ENCODE data around the gene RIPOR1. TPM values are rescaled to one million over a fixed set of nuclear protein-coding genes. Genes with fewer than 3 reads are reported as not detected.
"Not testable (repeated sequence)": the region's sequence is repeated elsewhere in the genome, so short reads cannot be mapped to it uniquely, and the experiment has no call there.

Gene RIPOR1
- total RNA-seq, 4 donors from 2014 or later: 63.1 to 108 (median 68.4) TPM

DNA sequence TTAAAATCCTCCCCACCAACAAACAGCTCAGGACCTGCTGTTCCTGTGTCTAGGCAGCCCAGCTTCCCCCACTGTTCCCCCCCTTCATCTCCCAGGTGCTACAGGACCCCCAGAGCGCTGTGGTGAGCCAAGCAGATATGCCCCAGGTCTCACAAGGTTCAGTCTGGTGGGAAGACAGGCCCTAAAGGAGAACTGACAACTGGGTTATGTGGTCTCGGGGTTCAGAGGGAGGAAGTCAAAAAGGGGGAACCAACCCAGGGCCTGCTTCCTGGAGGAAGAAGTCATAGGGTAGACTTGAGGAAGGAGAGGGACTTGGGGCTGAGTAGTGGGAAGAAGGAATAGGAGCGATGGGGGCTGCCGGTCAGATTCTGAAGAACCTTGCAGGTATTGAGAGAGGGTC is 2.6 kb downstream of the RIPOR1 start:
- H3K4me1 ChIP-seq: peaks cover 50 to 67% (median 57%) of the 10 kb centered on the region in 4 donors
- no peak for DNase-seq (ENCODE audit: extremely low spot score)
- TF ChIP-seq, protein P1, sequence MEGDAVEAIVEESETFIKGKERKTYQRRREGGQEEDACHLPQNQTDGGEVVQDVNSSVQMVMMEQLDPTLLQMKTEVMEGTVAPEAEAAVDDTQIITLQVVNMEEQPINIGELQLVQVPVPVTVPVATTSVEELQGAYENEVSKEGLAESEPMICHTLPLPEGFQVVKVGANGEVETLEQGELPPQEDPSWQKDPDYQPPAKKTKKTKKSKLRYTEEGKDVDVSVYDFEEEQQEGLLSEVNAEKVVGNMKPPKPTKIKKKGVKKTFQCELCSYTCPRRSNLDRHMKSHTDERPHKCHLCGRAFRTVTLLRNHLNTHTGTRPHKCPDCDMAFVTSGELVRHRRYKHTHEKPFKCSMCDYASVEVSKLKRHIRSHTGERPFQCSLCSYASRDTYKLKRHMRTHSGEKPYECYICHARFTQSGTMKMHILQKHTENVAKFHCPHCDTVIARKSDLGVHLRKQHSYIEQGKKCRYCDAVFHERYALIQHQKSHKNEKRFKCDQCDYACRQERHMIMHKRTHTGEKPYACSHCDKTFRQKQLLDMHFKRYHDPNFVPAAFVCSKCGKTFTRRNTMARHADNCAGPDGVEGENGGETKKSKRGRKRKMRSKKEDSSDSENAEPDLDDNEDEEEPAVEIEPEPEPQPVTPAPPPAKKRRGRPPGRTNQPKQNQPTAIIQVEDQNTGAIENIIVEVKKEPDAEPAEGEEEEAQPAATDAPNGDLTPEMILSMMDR (IDR thresholded peaks at IDR 0.05): no peak
- TF ChIP-seq POLR2AphosphoS5 (IDR thresholded peaks at IDR 0.05) (no peak), EP300 (IDR thresholded peaks at IDR 0.05) (no peak), POLR2A (IDR thresholded peaks at IDR 0.05; ENCODE audit: low read depth) (no peak)
- H3K4me3 ChIP-seq: peak overlapping the region in 2 of 4 donors; percentile 87 to 95
- intact Hi-C loops (cut with DNase I): no loop called here
- no peaks in the 10 kb centered on the region for H3K9me3 ChIP-seq
- no peaks in the 10 kb centered on the region for H3K36me3 ChIP-seq
- no peaks in the 10 kb centered on the region for H3K27me3 ChIP-seq
- 87% methylated on average over 4 of the region's 4 CpGs for WGBS
- H3K27ac ChIP-seq (replicated peaks in 1 of 4): peak overlapping the region; percentile 86 to 95 (median 93)

DNA sequence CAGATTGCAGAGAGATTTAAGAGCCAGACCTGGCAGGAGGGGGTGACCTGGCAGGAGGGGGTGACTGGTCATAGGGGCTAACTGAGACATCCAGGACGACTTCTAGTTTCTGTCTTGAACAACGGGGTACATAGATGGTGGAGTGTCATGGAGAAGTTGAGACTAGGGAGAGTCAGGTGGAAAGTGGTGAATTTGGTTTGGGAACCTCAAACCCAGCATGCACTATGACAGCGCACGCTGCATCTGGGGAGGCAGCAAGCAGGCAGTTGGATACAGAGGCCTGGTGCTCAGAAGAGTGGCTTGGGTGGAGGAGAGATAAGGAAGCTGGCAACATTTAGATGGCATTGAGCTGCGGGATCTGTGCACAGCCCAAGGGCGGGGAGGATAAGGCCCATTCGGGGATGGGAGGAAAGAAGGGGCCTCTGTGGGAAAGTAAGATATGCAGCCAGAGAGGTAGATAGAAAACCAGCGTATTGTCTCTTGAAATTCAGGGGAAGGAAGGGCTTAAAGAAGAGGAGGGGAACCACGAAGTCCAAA is 4.5 kb downstream of the RIPOR1 start:
- no peak for TF ChIP-seq POLR2A (IDR thresholded peaks at IDR 0.05; ENCODE audit: low read depth)
- no peak for TF ChIP-seq EP300 (IDR thresholded peaks at IDR 0.05)
- intact Hi-C loops (cut with DNase I): no loop called here
- Histone ChIP-seq H3K36me3 (no peaks in the 10 kb centered on the region), H3K9me3 (no peaks in the 10 kb centered on the region), H3K27ac (replicated peaks in 1 of 4) (no peak overlapping the region), H3K4me1 (peaks cover 62 to 79% (median 70%) of the 10 kb centered on the region in 4 donors), H3K27me3 (no peaks in the 10 kb centered on the region), H3K4me3 (no peak overlapping the region)
- no peak for DNase-seq (ENCODE audit: extremely low spot score)
- 82% methylated on average over 9 of the region's 9 CpGs for WGBS

DNA sequence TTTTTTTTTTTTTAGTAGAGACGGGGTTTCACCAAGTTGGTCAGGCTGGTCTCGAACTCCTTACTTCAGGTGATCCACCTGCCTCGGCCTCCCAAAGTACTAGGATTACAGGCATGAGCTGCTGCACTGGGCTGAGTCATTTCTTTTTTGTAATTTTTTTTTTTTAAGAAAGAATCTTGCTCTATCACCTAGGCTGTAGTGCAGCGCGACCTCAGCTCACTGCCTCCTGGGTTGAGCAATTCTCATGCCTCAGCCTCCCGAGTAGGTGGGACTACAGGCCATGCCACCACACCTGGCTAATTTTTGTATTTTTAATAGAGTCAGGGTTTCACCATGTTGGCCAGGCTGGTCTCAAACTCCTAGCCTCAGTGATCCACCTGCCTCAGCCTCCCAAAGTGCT is 5.4 kb downstream of the RIPOR1 start:
- H3K36me3 ChIP-seq; H3K9me3 ChIP-seq; DNase-seq (ENCODE audit: extremely low spot score); intact Hi-C loops (cut with DNase I); H3K4me3 ChIP-seq; H3K27me3 ChIP-seq; H3K27ac ChIP-seq (replicated peaks in 1 of 4): not testable (repeated sequence)
- 88% methylated on average over 6 of the region's 6 CpGs for WGBS
- H3K4me1 ChIP-seq: peaks cover 67 to 84% (median 75%) of the 10 kb centered on the region in 4 donors

DNA sequence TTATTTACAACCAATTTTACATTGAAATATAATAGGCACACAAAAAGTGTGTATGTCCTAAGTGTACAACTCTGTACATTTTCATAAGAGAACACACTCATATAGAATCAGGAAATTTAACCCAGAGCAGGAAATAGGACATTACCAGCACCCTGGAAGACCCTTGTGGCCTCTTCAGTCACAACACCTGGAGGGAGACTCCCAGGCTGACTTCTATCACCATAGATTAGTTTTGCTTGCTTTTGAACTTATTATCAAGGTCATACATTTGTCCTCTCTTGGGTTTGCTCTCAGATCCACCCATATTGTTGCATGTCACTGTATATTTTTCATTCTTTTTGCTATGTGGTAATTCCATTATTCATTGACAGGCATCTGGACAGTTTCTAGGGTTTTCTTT is 5.8 kb downstream of the RIPOR1 start:
- TF ChIP-seq, protein P1 (IDR thresholded peaks at IDR 0.05): no peak
- TF ChIP-seq POLR2AphosphoS5 (IDR thresholded peaks at IDR 0.05) (no peak), EP300 (IDR thresholded peaks at IDR 0.05) (no peak)
- Histone ChIP-seq H3K4me3 (no peak overlapping the region), H3K9me3 (no peaks in the 10 kb centered on the region), H3K36me3 (peaks cover 0 to 10% (median 6%) of the 10 kb centered on the region in 4 donors), H3K4me1 (peaks cover 71 to 87% (median 78%) of the 10 kb centered on the region in 4 donors), H3K27ac (replicated peaks in 1 of 4) (no peak overlapping the region), H3K27me3 (no peaks in the 10 kb centered on the region)
- intact Hi-C loops (cut with DNase I): no loop called here
- no peak for DNase-seq (ENCODE audit: extremely low spot score)

DNA sequence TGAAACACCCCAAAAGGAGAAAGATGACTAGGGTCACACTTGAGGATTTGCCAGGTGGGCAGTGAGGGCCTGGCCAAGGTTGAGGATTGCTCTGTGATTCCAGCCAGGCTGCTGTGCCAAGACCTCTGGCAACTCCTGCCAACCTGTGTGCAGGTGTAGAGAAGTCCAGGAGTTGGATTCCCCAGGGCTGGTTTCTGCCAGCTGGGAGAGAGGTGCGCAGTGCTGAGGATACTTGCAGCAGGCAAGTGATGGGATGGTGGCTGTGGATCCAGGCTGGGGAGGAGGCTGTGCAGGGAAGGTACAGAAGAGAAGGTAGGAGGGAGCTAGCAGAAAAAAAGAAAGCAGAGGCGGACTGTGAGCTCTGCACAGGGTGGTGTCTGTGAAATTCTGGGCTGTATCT is 6.6 kb downstream of the RIPOR1 start:
- H3K4me3 ChIP-seq: no peak overlapping the region
- no peaks in the 10 kb centered on the region for H3K27me3 ChIP-seq
- TF ChIP-seq, protein P1 (IDR thresholded peaks at IDR 0.05): no peak
- TF ChIP-seq POLR2A (IDR thresholded peaks at IDR 0.05; ENCODE audit: low read depth) (no peak), EP300 (IDR thresholded peaks at IDR 0.05) (no peak), POLR2AphosphoS5 (IDR thresholded peaks at IDR 0.05) (no peak)
- H3K36me3 ChIP-seq: peaks cover 0 to 18% (median 14%) of the 10 kb centered on the region in 4 donors
- no peaks in the 10 kb centered on the region for H3K9me3 ChIP-seq
- no peak for DNase-seq (ENCODE audit: extremely low spot score)
- WGBS: 100% methylated on average over 2 of the region's 2 CpGs
- no peak overlapping the region for H3K27ac ChIP-seq (replicated peaks in 1 of 4)
- intact Hi-C loops (cut with DNase I): no loop called here
- peaks cover 75 to 88% (median 82%) of the 10 kb centered on the region in 4 donors for H3K4me1 ChIP-seq

DNA sequence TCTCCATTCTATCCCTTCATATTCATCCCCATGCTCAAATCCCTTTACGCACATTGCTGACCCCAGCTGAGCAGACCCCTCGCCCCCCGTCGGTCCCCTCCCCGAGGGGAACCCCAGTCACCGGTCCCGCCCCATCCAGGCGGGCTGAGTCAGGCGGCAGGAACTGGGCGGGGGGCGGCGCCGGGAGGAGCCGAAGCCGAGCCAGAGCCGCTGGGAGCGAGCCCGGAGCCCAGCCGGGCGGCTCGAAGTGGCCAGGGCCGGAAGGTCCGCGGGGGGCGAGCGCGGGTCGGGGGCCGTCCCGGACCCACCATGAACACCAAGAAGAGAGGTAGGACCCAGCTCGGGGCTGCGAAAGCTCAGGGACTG is 8.6 kb downstream of the RIPOR1 start:
- Histone ChIP-seq H3K27ac (replicated peaks in 1 of 4) (peak overlapping the region; percentile 75 to 84 (median 80)), H3K4me1 (peaks cover 67 to 88% (median 82%) of the 10 kb centered on the region in 4 donors), H3K4me3 (peak overlapping the region; percentile 60 to 72 (median 62)), H3K36me3 (peaks cover 7 to 39% (median 35%) of the 10 kb centered on the region in 4 donors), H3K27me3 (no peaks in the 10 kb centered on the region), H3K9me3 (no peaks in the 10 kb centered on the region)
- no peak for DNase-seq (ENCODE audit: extremely low spot score)
- WGBS: 3% methylated on average over 29 of the region's 32 CpGs
- intact Hi-C loops (cut with DNase I): no loop called here
- TF ChIP-seq, protein P1 (IDR thresholded peaks at IDR 0.05): no peak
- TF ChIP-seq POLR2AphosphoS5 (IDR thresholded peaks at IDR 0.05): peak; percentile 56 to 59
- no peak for TF ChIP-seq POLR2A (IDR thresholded peaks at IDR 0.05; ENCODE audit: low read depth)
- no peak for TF ChIP-seq EP300 (IDR thresholded peaks at IDR 0.05)

All from esophagus muscularis mucosa (tissue), 4 donors.